ENCODE data around the gene MLPH.

- TF ChIP-seq, protein P1, sequence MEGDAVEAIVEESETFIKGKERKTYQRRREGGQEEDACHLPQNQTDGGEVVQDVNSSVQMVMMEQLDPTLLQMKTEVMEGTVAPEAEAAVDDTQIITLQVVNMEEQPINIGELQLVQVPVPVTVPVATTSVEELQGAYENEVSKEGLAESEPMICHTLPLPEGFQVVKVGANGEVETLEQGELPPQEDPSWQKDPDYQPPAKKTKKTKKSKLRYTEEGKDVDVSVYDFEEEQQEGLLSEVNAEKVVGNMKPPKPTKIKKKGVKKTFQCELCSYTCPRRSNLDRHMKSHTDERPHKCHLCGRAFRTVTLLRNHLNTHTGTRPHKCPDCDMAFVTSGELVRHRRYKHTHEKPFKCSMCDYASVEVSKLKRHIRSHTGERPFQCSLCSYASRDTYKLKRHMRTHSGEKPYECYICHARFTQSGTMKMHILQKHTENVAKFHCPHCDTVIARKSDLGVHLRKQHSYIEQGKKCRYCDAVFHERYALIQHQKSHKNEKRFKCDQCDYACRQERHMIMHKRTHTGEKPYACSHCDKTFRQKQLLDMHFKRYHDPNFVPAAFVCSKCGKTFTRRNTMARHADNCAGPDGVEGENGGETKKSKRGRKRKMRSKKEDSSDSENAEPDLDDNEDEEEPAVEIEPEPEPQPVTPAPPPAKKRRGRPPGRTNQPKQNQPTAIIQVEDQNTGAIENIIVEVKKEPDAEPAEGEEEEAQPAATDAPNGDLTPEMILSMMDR (conservative IDR thresholded peaks at IDR 0.05), result no peak
- TF ChIP-seq ZFX (IDR thresholded peaks at IDR 0.05), result no peak
Observed at GRCh38 chr2:237438080-237438940, 48.7 kb upstream of the MLPH start.

All from C4-2B (cell line).